Upper lobe of left lung (tissue), 6 donors: Measurements from ENCODE around the gene PTN. TPM values are rescaled to one million over a fixed set of nuclear protein-coding genes. Genes with fewer than 3 reads are reported as not detected.

Source experiments
- ATAC-seq, 2 donors: fragments of 200-7000 bp; cut with Tn5 transposase; one replicate each; pipeline ENCODE4 v1.9.1; 2022; ENCODE audit warnings: mild to moderate bottlenecking in 2 of 2, moderate library complexity in 2 of 2; ENCODE audit not compliant: low FRiP score in 2 of 2
- DNase-seq, 2 donors: peaks; one replicate each; pipeline ENCODE4 v3.0.0-alpha.2; 2019 to 2020
- H3K27ac ChIP-seq, 4 donors: fragments of 200-600 bp; sonication (generic); one replicate each; pipeline ENCODE4 v1.5.1; 2016 to 2019
- H3K27me3 ChIP-seq, 4 donors: fragments of 200-600 bp; sonication (generic); one replicate each; pipeline ENCODE4 v1.5.1; 2017 to 2019
- H3K36me3 ChIP-seq, 4 donors: fragments of 200-600 bp; sonication (generic); one replicate each; pipeline ENCODE4 v1.5.1; 2016 to 2019
- H3K4me1 ChIP-seq, 4 donors: fragments of 200-600 bp; sonication (generic); one replicate each; pipeline ENCODE4 v1.5.1; 2018 to 2019
- H3K4me3 ChIP-seq, 4 donors: fragments of 200-600 bp; sonication (generic); one replicate each; pipeline ENCODE4 v1.5.1; 2017 to 2019; ENCODE audit warnings: mild to moderate bottlenecking in 2 of 4, moderate library complexity in 1 of 4
- H3K9me3 ChIP-seq, 4 donors: fragments of 200-600 bp; sonication (generic); one replicate each; pipeline ENCODE4 v1.5.1; 2018 to 2019
- EP300 ChIP-seq, 4 donors: sonication (generic); formaldehyde crosslinking; IDR thresholded peaks; one replicate each; pipeline ENCODE4 v1.5.1; 2017; ENCODE audit warnings: antibody characterized with exemption in 4 of 4, control low read depth in 2 of 4
- POLR2A ChIP-seq, 4 donors: fragments of 450-650 bp; IDR thresholded peaks; one replicate each; pipeline ENCODE4 v1.5.1; 2016 to 2017; ENCODE audit warnings: antibody characterized with exemption in 4 of 4, mild to moderate bottlenecking in 2 of 4
- POLR2AphosphoS5 ChIP-seq, 2 donors: sonication (generic); formaldehyde crosslinking; IDR thresholded peaks; one replicate each; pipeline ENCODE4 v1.5.1; 2017; ENCODE audit warnings: antibody characterized with exemption in 2 of 2
- WGBS, 2 donors: methylation state at CpG; one replicate each; pipeline ENCODE4 v1.1.5; 2017 to 2018; 5-methylcytosine and 5-hydroxymethylcytosine counted together
- total RNA-seq, 6 donors: library from RNA; depleted of rRNA in 4 of 6; stranded (reverse); fragments of >200 nt in 4 of 6; gene quantifications; one replicate each; pipeline versions ENCODE4 v1.1.0 to v1.2.1, GENCODE V29; 2016 to 2021
- TF ChIP-seq, protein P1 (sequence below), 6 experiments: fragments of 450-650 bp in 4 of 6; fragments of 200-600 bp in 2 of 6; sonication (generic) in 2 of 6; IDR thresholded peaks; one replicate each; pipeline ENCODE4 v1.5.1; 2016 to 2019; ENCODE audit warnings: antibody characterized with exemption in 6 of 6
- donor health status: DM: no; HTN: no; CAD: no; lungs with moderate emphysema.
- donor health status: DM: no; HTN: yes; CAD: no; lungs with severe emphysema.

The PTN gene
- total RNA-seq, 6 donors from 2014 or later: 2.4 to 10.3 (median 3.3) TPM

DNA sequence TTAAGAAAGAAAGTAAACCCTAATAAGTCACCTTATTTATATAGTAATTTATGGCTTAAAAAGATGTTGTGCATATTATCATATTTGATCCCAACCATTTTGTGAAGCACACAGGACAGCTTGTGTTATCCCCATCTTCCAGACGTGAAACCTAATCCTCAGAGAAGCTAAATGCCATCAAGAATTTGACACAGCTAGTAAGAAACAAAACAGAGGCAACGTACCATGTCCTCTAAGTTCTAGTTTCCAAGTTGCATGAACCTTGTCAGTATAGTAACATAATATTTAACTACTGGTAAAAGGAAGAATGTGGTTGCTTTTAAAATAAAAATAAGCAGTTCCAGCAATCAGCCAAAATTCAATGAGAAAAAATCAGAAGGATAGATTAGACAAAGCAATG is 41.5 kb downstream of the PTN start:
- Histone ChIP-seq H3K9me3 (no peaks in the 10 kb centered on the region), H3K27ac (no peak overlapping the region), H3K4me3 (no peak overlapping the region), H3K36me3 (no peaks in the 10 kb centered on the region), H3K4me1 (no peaks in the 10 kb centered on the region), H3K27me3 (no peaks in the 10 kb centered on the region)
- 62 to 71% methylated on average over 2 of the region's 2 CpGs for WGBS, 2 donors
- DNase-seq (no peak), ATAC-seq (no peak)
- TF ChIP-seq POLR2A (IDR thresholded peaks at IDR 0.05) (no peak), EP300 (IDR thresholded peaks at IDR 0.05) (no peak), POLR2AphosphoS5 (IDR thresholded peaks at IDR 0.05) (no peak)
- TF ChIP-seq, protein P1, sequence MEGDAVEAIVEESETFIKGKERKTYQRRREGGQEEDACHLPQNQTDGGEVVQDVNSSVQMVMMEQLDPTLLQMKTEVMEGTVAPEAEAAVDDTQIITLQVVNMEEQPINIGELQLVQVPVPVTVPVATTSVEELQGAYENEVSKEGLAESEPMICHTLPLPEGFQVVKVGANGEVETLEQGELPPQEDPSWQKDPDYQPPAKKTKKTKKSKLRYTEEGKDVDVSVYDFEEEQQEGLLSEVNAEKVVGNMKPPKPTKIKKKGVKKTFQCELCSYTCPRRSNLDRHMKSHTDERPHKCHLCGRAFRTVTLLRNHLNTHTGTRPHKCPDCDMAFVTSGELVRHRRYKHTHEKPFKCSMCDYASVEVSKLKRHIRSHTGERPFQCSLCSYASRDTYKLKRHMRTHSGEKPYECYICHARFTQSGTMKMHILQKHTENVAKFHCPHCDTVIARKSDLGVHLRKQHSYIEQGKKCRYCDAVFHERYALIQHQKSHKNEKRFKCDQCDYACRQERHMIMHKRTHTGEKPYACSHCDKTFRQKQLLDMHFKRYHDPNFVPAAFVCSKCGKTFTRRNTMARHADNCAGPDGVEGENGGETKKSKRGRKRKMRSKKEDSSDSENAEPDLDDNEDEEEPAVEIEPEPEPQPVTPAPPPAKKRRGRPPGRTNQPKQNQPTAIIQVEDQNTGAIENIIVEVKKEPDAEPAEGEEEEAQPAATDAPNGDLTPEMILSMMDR (IDR thresholded peaks at IDR 0.05): no peak

DNA sequence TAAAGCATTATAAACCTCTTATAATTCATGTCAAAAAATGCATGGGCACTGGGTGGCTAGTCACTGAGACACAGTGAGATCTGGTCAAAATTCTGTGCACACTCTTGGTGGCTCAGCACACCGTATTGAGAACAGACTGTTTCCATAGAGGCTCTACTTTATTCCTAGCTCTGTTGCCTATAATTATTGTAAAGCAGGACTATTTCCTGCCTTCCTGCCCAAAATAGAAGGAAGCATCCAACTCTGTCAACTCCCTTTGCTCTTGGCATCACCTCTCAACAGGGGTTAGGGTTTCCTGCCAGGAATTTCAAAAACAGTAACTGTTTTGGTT is 45.1 kb downstream of the PTN start:
- no peak for TF ChIP-seq POLR2AphosphoS5 (IDR thresholded peaks at IDR 0.05)
- TF ChIP-seq EP300 (IDR thresholded peaks at IDR 0.05): no peak
- TF ChIP-seq, protein P1 (IDR thresholded peaks at IDR 0.05): no peak
- TF ChIP-seq POLR2A (IDR thresholded peaks at IDR 0.05): no peak
- Histone ChIP-seq H3K27ac (no peak overlapping the region), H3K27me3 (no peaks in the 10 kb centered on the region), H3K4me1 (no peaks in the 10 kb centered on the region), H3K36me3 (no peaks in the 10 kb centered on the region), H3K9me3 (no peaks in the 10 kb centered on the region), H3K4me3 (no peak overlapping the region)
- ATAC-seq: no peak
- no peak for DNase-seq
- 52 to 75% methylated on average over 1 of the region's 1 CpG for WGBS, 2 donors

DNA sequence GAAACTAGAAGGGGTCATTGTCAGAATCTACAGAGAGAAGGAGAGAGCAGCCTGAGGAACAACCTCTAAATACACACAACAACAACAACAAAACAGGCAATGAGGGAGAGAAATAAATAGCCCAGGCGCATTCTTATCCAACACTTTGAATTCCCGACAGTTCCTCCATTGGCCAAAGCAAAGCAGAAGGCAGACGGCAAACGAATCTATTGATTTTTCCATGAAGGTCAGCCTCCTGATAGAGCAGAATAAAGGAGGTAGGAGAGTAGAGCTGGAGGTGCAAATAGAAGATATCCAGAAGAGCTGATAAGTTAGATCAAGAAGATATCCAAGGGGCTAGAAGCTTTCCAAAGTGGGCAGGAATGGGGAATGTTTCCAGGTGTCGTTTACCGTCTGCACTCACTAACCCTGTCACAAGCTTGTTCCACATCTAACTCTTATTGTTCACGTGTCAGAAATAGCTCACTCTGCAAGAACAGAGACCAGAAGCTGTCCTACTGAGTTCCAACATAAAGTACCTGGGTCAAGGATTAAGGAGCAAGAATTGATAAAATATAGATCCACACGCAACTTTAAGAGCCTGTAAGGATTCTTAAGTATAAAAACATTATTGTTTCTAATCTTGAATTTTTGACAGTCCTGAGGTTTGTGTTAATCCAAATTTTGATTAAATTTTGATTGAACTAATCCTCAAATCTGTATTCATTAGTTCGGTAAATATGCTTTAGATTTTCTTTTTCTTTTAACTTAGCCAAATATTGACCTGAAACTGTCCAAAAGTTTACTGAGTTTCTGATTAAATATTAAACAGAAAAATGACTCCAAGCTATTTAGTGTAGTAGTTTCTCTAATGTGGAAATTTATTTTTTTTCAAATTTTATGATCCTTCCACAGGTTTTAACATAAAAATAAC is 45.7 kb downstream of the PTN start:
- ATAC-seq: no peak
- Histone ChIP-seq H3K4me1 (no peaks in the 10 kb centered on the region), H3K4me3 (no peak overlapping the region), H3K27ac (no peak overlapping the region), H3K36me3 (no peaks in the 10 kb centered on the region), H3K9me3 (no peaks in the 10 kb centered on the region), H3K27me3 (no peaks in the 10 kb centered on the region)
- TF ChIP-seq POLR2A (IDR thresholded peaks at IDR 0.05) (no peak), POLR2AphosphoS5 (IDR thresholded peaks at IDR 0.05) (no peak), EP300 (IDR thresholded peaks at IDR 0.05) (no peak)
- TF ChIP-seq, protein P1 (IDR thresholded peaks at IDR 0.05): no peak
- WGBS, 2 donors: 66 to 71% methylated on average over 9 of the region's 9 CpGs
- no peak for DNase-seq

DNA sequence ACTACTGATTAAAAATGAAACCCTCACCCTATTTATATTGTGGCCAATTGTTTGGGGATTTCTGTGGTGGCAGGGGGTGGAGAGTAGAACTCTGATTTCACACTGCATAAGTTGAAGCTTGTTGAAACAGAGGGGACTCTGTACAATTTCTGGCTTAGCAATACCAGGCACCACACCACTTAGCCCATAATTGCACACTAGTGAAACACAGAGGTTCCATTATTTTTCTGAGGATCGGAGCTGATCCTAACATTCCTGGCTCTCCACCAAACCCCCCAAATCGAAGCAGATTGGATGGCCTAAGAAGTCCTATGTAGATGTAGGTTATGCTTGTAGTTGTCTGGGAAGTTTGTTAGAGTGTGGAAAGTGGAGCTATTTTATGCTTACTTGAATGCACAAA is 47.0 kb downstream of the PTN start:
- ATAC-seq (no peak), DNase-seq (no peak)
- Histone ChIP-seq H3K36me3 (no peaks in the 10 kb centered on the region), H3K4me1 (no peaks in the 10 kb centered on the region), H3K27me3 (no peaks in the 10 kb centered on the region), H3K9me3 (no peaks in the 10 kb centered on the region), H3K4me3 (no peak overlapping the region), H3K27ac (no peak overlapping the region)
- 64 to 67% methylated on average over 2 of the region's 2 CpGs for WGBS, 2 donors
- TF ChIP-seq, protein P1 (IDR thresholded peaks at IDR 0.05): no peak
- TF ChIP-seq POLR2AphosphoS5 (IDR thresholded peaks at IDR 0.05) (no peak), POLR2A (IDR thresholded peaks at IDR 0.05) (no peak), EP300 (IDR thresholded peaks at IDR 0.05) (no peak)
